Measurements from ENCODE around the gene TEX14. TPM values are rescaled to one million over a fixed set of nuclear protein-coding genes. Genes with fewer than 3 reads are reported as not detected.
A peak's percentile ranks its signal among the peaks of the same experiment; 100 is the strongest.
"Not testable (repeated sequence)": the region's sequence is repeated elsewhere in the genome, so short reads cannot be mapped to it uniquely, and the experiment has no call there.

Gene TEX14
- total RNA-seq, 1 experiment from 2014 or later: 0.55 TPM

DNA sequence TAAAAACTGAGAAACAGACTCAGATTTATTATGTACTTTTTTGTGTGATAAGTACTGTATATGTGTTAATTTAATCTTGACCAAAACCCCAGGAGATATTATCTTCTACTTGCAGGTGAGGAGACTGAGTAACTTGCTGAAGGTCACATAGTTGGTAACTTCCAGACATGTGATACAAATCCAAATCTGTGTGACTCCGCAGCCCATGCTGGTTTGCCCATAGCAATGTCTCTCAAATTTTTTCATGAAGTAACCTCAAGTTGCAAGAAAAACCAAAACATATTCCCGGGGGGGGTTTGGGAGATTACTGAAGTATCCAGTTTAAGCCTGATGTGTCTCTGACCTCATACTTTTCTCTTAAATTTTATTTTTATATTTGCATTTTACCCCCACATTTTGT lies 3.3 kb downstream of the TEX14 start:
- peaks cover 10% of the 10 kb centered on the region for H3K79me2 ChIP-seq (ENCODE audit: low read depth)
- intact Hi-C loops (cut with micrococcal nuclease; ENCODE audit: unreplicated experiment): no loop called here
- H3K9me3 ChIP-seq (ENCODE audit: insufficient read depth, low read depth): no peaks in the 10 kb centered on the region; the same call in 1 of the 2 replicates
- H3K27ac ChIP-seq: no peak overlapping the region
- no peak overlapping the region for H3K4me3 ChIP-seq
- H2AFZ ChIP-seq: no peak overlapping the region
- H3K4me2 ChIP-seq: no peak overlapping the region
- peaks cover 8% of the 10 kb centered on the region; the same call in 1 of the 2 replicates for H3F3A ChIP-seq (ENCODE audit: insufficient read depth, low read depth)
- H3K27me3 ChIP-seq (ENCODE audit: insufficient read depth, low read depth): no peaks in the 10 kb centered on the region
- CTCF ChIA-PET: no interaction called here
- H3K36me3 ChIP-seq (ENCODE audit: low read depth): no peaks in the 10 kb centered on the region
- POLR2A ChIA-PET (ENCODE audit: unreplicated experiment): no interaction called here
- no peaks in the 10 kb centered on the region for H3K9me2 ChIP-seq (ENCODE audit: insufficient read depth)
- TF ChIP-seq CTCF (conservative IDR thresholded peaks at IDR 0.05): no peak
- TF ChIP-seq EZH2 (IDR thresholded peaks at IDR 0.05; ENCODE audit: low read depth): no peak
- H4K20me1 ChIP-seq (ENCODE audit: insufficient read depth): no peaks in the 10 kb centered on the region
- no peak for DNase-seq
- peaks cover 14% of the 10 kb centered on the region for H3K4me1 ChIP-seq (replicated peaks; ENCODE audit: insufficient read depth)
- no TSS peak for BruUV-seq (replicated peaks)

GRCh38 chr17:58686980-58687379 lies 4.9 kb downstream of the TEX14 start:
- BruUV-seq (replicated peaks): no TSS peak
- intact Hi-C loops (cut with micrococcal nuclease; ENCODE audit: unreplicated experiment): no loop called here

DNA sequence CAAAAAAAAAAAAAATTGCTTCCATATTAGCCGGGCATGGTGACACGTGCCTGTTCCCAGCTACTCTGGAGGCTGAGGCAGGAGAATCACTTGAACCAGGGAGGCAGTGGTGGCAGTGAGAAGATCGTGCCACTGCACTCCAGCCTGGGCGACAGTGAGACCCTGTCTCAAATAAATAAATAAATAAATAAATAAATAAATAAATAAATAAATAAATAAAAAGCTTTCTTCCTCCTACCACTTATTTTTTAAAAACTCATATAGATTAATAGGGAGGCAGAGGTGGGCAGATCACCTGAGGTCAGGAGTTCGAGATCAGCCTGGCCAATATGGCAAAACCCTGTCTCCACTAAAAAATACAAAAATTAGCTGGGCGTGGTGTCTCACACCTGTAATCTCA lies 7.4 kb downstream of the TEX14 start:
- H3K79me2 ChIP-seq (ENCODE audit: low read depth); H3K27me3 ChIP-seq (ENCODE audit: insufficient read depth, low read depth); H3K4me2 ChIP-seq; H3K9me2 ChIP-seq (ENCODE audit: insufficient read depth); H3K4me3 ChIP-seq; intact Hi-C loops (cut with micrococcal nuclease; ENCODE audit: unreplicated experiment); H3K9me3 ChIP-seq (ENCODE audit: insufficient read depth, low read depth); H3K36me3 ChIP-seq (ENCODE audit: low read depth); H4K20me1 ChIP-seq (ENCODE audit: insufficient read depth); BruUV-seq (replicated peaks); H3K27ac ChIP-seq; H2AFZ ChIP-seq; CTCF ChIA-PET; DNase-seq: not testable (repeated sequence)
- peaks cover 10% of the 10 kb centered on the region; the same call in 1 of the 2 replicates for H3K4me1 ChIP-seq (replicated peaks; ENCODE audit: insufficient read depth)
- POLR2A ChIA-PET (ENCODE audit: unreplicated experiment): interaction anchor here (0.7 kb wide), 1 partner anchor 26 kb away, joined by 4 read pairs; no protein-coding TSS in a partner anchor
- H3F3A ChIP-seq (ENCODE audit: insufficient read depth, low read depth): peaks cover 24% of the 10 kb centered on the region; the same call in 1 of the 2 replicates

More at GRCh38 chr17:58686980-58687379, 4.9 kb downstream of the TEX14 start:
- no peaks in the 10 kb centered on the region for H3K9me2 ChIP-seq (ENCODE audit: insufficient read depth)
- H3K4me2 ChIP-seq: no peak overlapping the region
- no peak overlapping the region for H3K27ac ChIP-seq
- H3F3A ChIP-seq (ENCODE audit: insufficient read depth, low read depth): peaks cover 13% of the 10 kb centered on the region; the same call in 1 of the 2 replicates
- peak in 1 of 2 experiments; percentile 65 for DNase-seq
- POLR2A ChIA-PET (ENCODE audit: unreplicated experiment): no interaction called here
- H2AFZ ChIP-seq: no peak overlapping the region
- H3K36me3 ChIP-seq (ENCODE audit: low read depth): no peaks in the 10 kb centered on the region
- no peaks in the 10 kb centered on the region for H4K20me1 ChIP-seq (ENCODE audit: insufficient read depth)
- no peaks in the 10 kb centered on the region for H3K79me2 ChIP-seq (ENCODE audit: low read depth)
- peaks cover 5% of the 10 kb centered on the region for H3K4me1 ChIP-seq (replicated peaks; ENCODE audit: insufficient read depth)
- CTCF ChIA-PET: no interaction called here
- H3K4me3 ChIP-seq: no peak overlapping the region
- no peaks in the 10 kb centered on the region; the same call in 1 of the 2 replicates for H3K9me3 ChIP-seq (ENCODE audit: insufficient read depth, low read depth)
- H3K27me3 ChIP-seq (ENCODE audit: insufficient read depth, low read depth): no peaks in the 10 kb centered on the region
- TF ChIP-seq CTCF (conservative IDR thresholded peaks at IDR 0.05) (no peak), EZH2 (IDR thresholded peaks at IDR 0.05; ENCODE audit: low read depth) (no peak)

DNA sequence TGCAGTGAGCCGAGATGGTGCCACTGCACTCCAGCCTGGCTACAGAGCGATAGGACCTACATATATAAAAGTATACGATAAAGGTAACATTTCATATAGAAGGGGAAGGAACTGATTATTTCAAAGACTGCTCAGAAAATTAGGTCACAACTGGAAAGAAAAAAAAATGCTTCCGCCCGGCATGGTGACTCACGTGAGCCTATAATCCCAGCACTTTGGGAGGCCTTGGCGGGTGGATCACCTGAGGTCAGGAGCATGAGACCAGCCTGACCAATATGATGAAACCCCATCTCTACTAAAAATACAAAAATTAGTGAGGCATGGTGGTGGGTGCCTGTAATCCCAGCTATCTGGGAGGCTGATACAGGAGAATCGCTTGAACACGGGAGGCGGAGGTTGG lies 7.8 kb downstream of the TEX14 start:
- BruUV-seq (replicated peaks): no TSS peak
- H3K36me3 ChIP-seq (ENCODE audit: low read depth): no peaks in the 10 kb centered on the region
- no peak overlapping the region for H2AFZ ChIP-seq
- H3F3A ChIP-seq (ENCODE audit: insufficient read depth, low read depth): peaks cover 25% of the 10 kb centered on the region
- DNase-seq: peak in 1 of 2 experiments; percentile 50
- H3K4me3 ChIP-seq: no peak overlapping the region
- no peak overlapping the region for H3K27ac ChIP-seq
- ChIA-PET CTCF (no interaction called here), POLR2A (ENCODE audit: unreplicated experiment) (interaction anchor here (0.7 kb wide), 2 partner anchors 25 to 53 kb away, joined by 3 to 4 read pairs; no protein-coding TSS in a partner anchor)
- H3K9me2 ChIP-seq (ENCODE audit: insufficient read depth): no peaks in the 10 kb centered on the region
- peaks cover 12% of the 10 kb centered on the region for H3K4me1 ChIP-seq (replicated peaks; ENCODE audit: insufficient read depth)
- TF ChIP-seq CTCF (conservative IDR thresholded peaks at IDR 0.05) (no peak), EZH2 (IDR thresholded peaks at IDR 0.05; ENCODE audit: low read depth) (no peak)
- H4K20me1 ChIP-seq (ENCODE audit: insufficient read depth): no peaks in the 10 kb centered on the region
- no peaks in the 10 kb centered on the region for H3K79me2 ChIP-seq (ENCODE audit: low read depth)
- intact Hi-C loops (cut with micrococcal nuclease; ENCODE audit: unreplicated experiment): no loop called here
- H3K9me3 ChIP-seq (ENCODE audit: insufficient read depth, low read depth): no peaks in the 10 kb centered on the region
- no peaks in the 10 kb centered on the region for H3K27me3 ChIP-seq (ENCODE audit: insufficient read depth, low read depth)
- H3K4me2 ChIP-seq: no peak overlapping the region

Measured in PC-9 (cell line).